Tibial nerve (tissue), 4 donors: ENCODE results near the gene SERTM1.

Experiments used
- EP300 ChIP-seq, 2 donors: sonication (generic); formaldehyde crosslinking; IDR thresholded peaks; one replicate each; pipeline ENCODE4 v1.6.1; 2017; ENCODE audit warnings: antibody characterized with exemption in 2 of 2, mild to moderate bottlenecking in 1 of 2
- TF ChIP-seq, protein P1 (sequence below), 5 experiments: fragments of 200-600 bp in 3 of 5; fragments of 450-650 bp in 2 of 5; sonication (generic) in 3 of 5; IDR thresholded peaks; one replicate each; pipeline ENCODE4 v1.5.1; 2016 to 2019; ENCODE audit warnings: antibody characterized with exemption in 5 of 5, mild to moderate bottlenecking in 3 of 5, moderate library complexity in 2 of 5

DNA sequence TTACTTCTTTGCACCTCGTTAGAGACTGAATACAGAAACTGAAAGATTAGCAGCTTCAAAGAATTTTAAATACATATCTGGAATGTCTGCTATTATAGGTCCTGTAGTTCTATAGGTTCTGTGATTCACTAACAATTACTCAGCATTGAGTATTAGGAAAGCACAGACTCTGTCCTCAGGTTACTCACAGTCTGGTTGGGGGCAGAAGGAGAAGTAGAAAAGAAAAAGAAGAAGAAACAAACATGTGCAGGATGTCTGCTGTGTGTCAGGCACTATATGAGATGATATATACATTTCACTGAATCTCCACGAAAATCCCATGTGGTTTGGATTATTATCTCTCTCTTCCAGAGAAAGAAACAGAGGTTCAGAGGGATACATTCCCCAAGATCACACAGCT, 40.1 kb downstream of the SERTM1 start:
- TF ChIP-seq, protein P1, sequence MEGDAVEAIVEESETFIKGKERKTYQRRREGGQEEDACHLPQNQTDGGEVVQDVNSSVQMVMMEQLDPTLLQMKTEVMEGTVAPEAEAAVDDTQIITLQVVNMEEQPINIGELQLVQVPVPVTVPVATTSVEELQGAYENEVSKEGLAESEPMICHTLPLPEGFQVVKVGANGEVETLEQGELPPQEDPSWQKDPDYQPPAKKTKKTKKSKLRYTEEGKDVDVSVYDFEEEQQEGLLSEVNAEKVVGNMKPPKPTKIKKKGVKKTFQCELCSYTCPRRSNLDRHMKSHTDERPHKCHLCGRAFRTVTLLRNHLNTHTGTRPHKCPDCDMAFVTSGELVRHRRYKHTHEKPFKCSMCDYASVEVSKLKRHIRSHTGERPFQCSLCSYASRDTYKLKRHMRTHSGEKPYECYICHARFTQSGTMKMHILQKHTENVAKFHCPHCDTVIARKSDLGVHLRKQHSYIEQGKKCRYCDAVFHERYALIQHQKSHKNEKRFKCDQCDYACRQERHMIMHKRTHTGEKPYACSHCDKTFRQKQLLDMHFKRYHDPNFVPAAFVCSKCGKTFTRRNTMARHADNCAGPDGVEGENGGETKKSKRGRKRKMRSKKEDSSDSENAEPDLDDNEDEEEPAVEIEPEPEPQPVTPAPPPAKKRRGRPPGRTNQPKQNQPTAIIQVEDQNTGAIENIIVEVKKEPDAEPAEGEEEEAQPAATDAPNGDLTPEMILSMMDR (IDR thresholded peaks at IDR 0.05) = no peak
- no peak for TF ChIP-seq EP300 (IDR thresholded peaks at IDR 0.05)
